Measurements from ENCODE around the gene USH1C.

The USH1C gene

GRCh38 chr11:17498058-17498457 lies 46.2 kb downstream of the USH1C start:
- no peak for DNase-seq

GRCh38 chr11:17496406-17496805 lies 47.8 kb downstream of the USH1C start:
- DNase-seq: no peak

- DNase-seq: no peak
These were observed 50.2 kb downstream of the USH1C start for GRCh38 chr11:17494019-17494418.

GRCh38 chr11:17490938-17491337 lies 53.3 kb downstream of the USH1C start:
- DNase-seq: no peak

GRCh38 chr11:17490232-17490631 lies 54.0 kb downstream of the USH1C start:
- no peak for DNase-seq

GRCh38 chr11:17489751-17490150 lies 54.5 kb downstream of the USH1C start:
- DNase-seq: no peak

GRCh38 chr11:17488563-17488962 lies 55.7 kb downstream of the USH1C start:
- no peak for DNase-seq

GRCh38 chr11:17486646-17487045 lies 57.6 kb downstream of the USH1C start:
- DNase-seq: no peak

GRCh38 chr11:17483505-17483904 lies 60.7 kb downstream of the USH1C start:
- DNase-seq: no peak

- no peak for DNase-seq
These were observed 62.3 kb downstream of the USH1C start for GRCh38 chr11:17481905-17482304.

GRCh38 chr11:17479284-17480214 lies 64.7 kb downstream of the USH1C start:
- DNase-seq: no peak

- DNase-seq: no peak
These were observed 66.1 kb downstream of the USH1C start for GRCh38 chr11:17478070-17478469.

GRCh38 chr11:17477361-17477760 lies 66.9 kb downstream of the USH1C start:
- DNase-seq: no peak

GRCh38 chr11:17477084-17477333 lies 67.2 kb downstream of the USH1C start:
- no peak for DNase-seq

- no peak for DNase-seq
These were observed 67.7 kb downstream of the USH1C start, which contains the start of gene ABCC8 for GRCh38 chr11:17476317-17477083. ABCC8 (minus strand) TSS chr11:17476845; CDS start chr11:17476776, 69 bp downstream.

- no peak for DNase-seq
These were observed 68.4 kb downstream of the USH1C start for GRCh38 chr11:17475666-17476316.

GRCh38 chr11:17473071-17473744 lies 71.0 kb downstream of the USH1C start:
- DNase-seq: no peak

- DNase-seq: no peak
These were observed 71.7 kb downstream of the USH1C start for GRCh38 chr11:17472467-17472866.

- no peak for DNase-seq
These were observed 72.7 kb downstream of the USH1C start for GRCh38 chr11:17471501-17471900.

- DNase-seq: no peak
These were observed 74.2 kb downstream of the USH1C start for GRCh38 chr11:17469998-17470397.

- DNase-seq: no peak
These were observed 76.1 kb downstream of the USH1C start for GRCh38 chr11:17468122-17468521.

GRCh38 chr11:17463546-17464174 lies 80.6 kb downstream of the USH1C start:
- DNase-seq: no peak

- no peak for DNase-seq
These were observed 81.3 kb downstream of the USH1C start for GRCh38 chr11:17462940-17463339.
